Upper lobe of left lung (tissue), 4 donors: ENCODE measurements around the gene RBM4.

Source experiments
- CTCF ChIP-seq, 6 experiments: fragments of 450-650 bp in 4 of 6; fragments of 200-600 bp in 2 of 6; sonication (generic) in 2 of 6; IDR thresholded peaks; one replicate each; pipeline ENCODE4 v1.5.1; 2016 to 2019; ENCODE audit warnings: antibody characterized with exemption in 6 of 6
- POLR2A ChIP-seq, 4 donors: fragments of 450-650 bp; IDR thresholded peaks; one replicate each; pipeline ENCODE4 v1.5.1; 2016 to 2017; ENCODE audit warnings: antibody characterized with exemption in 4 of 4, mild to moderate bottlenecking in 2 of 4
- POLR2AphosphoS5 ChIP-seq, 2 donors: sonication (generic); formaldehyde crosslinking; IDR thresholded peaks; one replicate each; pipeline ENCODE4 v1.5.1; 2017; ENCODE audit warnings: antibody characterized with exemption in 2 of 2

GRCh38 chr11:66632952-66633351 lies 5.6 kb upstream of the RBM4 start:
- TF ChIP-seq POLR2A (IDR thresholded peaks at IDR 0.05) (no peak), POLR2AphosphoS5 (IDR thresholded peaks at IDR 0.05) (no peak), CTCF (IDR thresholded peaks at IDR 0.05) (no peak)
